ENCODE data around the gene MEF2A.
A peak's percentile ranks its signal among the peaks of the same experiment; 100 is the strongest.
"Not testable (repeated sequence)": the region's sequence is repeated elsewhere in the genome, so short reads cannot be mapped to it uniquely, and the experiment has no call there.

MEF2A gene

DNA sequence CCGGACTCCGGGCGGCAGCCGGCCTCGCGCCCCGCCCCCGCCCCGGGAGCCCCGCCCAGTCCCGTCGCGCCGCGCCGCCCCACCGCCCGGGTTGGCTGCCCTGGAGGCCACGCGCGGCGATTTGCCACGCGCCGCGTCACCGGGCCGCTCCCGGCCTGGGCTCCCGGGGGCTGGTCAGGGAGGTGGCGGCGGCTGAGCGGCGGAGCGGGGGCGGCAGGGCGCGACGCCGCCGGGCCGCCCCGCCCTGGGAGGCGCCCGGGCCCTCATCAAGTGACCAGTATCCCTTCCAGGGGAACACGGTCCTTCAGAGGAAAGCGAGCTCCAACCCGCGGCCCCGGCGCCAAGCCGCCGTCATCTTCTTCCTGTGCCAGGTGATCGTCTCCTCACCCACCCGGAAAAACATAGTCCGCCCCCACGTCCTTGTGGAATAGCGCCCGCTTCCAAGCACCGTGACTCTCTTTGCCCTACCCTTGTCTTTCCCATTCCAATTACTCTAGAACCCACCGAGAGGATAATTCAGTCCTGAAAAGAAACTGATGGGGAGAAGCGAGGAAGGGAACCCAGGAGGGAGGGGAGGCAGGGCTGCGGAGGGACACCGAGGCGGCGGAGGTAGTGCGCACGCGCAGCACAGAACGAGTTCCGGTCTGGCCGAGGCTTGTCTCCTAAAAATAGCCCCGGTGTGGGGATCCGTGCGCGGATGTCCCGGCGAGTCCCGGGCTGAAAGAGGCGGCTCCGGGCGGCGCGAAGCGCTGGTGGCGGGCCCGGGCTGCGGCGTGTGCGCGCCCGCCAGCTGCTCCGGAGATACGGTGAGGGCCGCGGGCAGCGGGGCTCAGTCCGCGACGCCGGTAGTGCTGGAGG, at the start of gene MEF2A:
MEF2A (plus strand) TSS at position 686 of the 858 bp plus-strand sequence. CDS start 67,136 bp downstream, outside the sequence.
- Histone ChIP-seq H3K9me3 (ENCODE audit: control insufficient read depth in 2 of 2, low read length in 2 of 2) (no peaks in the 10 kb centered on the region), H3K4me1 (ENCODE audit: control insufficient read depth, insufficient read depth, low read length) (peaks cover 21% of the 10 kb centered on the region), H3K36me3 (ENCODE audit: control insufficient read depth in 2 of 2, insufficient read depth in 2 of 2, low read length in 2 of 2) (no peaks in the 10 kb centered on the region), H3K27ac (ENCODE audit: low read length) (peak within 1 kb of the TSS; percentile 99), H3K27me3 (ENCODE audit: control insufficient read depth in 1 of 2, insufficient read depth in 2 of 2, low read length in 2 of 2) (no peaks in the 10 kb centered on the region), H3K4me3 (ENCODE audit: low read length in 2 of 2) (peak within 1 kb of the TSS; percentile 87 to 97), H3K9ac (ENCODE audit: low read length in 2 of 2) (peak within 1 kb of the TSS; percentile 99)

DNA sequence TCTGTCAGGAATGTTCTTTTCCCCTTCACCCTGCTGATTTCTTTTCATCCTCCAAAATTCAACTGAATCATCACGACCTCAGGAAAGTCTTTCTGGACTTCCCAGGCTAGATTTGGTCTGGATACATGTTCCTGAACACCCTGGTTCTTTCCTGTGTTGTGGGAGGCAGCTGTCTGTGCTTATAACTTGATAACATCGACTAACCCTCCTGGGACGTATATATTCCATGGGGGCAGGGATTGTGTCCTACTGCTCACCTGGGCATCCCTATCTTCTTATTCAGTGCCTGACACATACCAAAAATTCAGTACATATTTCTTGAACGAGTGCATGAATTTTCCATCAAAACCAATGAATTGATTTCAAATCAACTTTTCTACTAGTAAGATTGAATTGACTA, 47.6 kb upstream of the MEF2A start:
- no peak overlapping the region for H3K9ac ChIP-seq (ENCODE audit: low read length in 2 of 2)
- no peaks in the 10 kb centered on the region for H3K36me3 ChIP-seq (ENCODE audit: control insufficient read depth in 2 of 2, insufficient read depth in 2 of 2, low read length in 2 of 2)
- no peak overlapping the region for H3K27ac ChIP-seq (ENCODE audit: low read length)
- H3K9me3 ChIP-seq (ENCODE audit: control insufficient read depth in 2 of 2, low read length in 2 of 2): peaks cover under 1 to 2% of the 10 kb centered on the region in 2 donors
- H3K4me3 ChIP-seq (ENCODE audit: low read length in 2 of 2): no peak overlapping the region
- H3K27me3 ChIP-seq (ENCODE audit: control insufficient read depth in 1 of 2, insufficient read depth in 2 of 2, low read length in 2 of 2): no peaks in the 10 kb centered on the region
- H3K4me1 ChIP-seq (ENCODE audit: control insufficient read depth, insufficient read depth, low read length): no peaks in the 10 kb centered on the region

DNA sequence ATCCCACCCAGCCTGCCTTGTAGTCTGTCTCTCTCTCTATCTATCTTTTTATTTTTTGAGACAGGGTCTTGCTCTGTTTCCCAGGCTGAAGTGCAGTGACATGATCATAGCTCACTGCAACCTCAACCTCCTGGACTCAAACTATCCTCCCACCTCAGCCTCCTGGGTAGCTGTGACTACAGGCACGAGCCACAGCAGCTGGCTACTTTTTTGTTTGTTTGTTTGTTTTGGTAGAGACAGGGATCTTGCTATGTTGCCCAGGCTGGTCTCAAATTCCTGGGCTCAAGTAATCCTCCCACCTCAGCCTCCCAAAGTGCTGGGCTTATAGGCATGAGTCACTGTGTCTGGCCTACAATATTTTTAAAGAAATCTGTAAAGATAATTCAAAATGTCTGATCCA, 46.4 kb upstream of the MEF2A start:
- H3K4me3 ChIP-seq (ENCODE audit: low read length in 2 of 2); H3K9me3 ChIP-seq (ENCODE audit: control insufficient read depth in 2 of 2, low read length in 2 of 2); H3K9ac ChIP-seq (ENCODE audit: low read length in 2 of 2); H3K4me1 ChIP-seq (ENCODE audit: control insufficient read depth, insufficient read depth, low read length); H3K27ac ChIP-seq (ENCODE audit: low read length); H3K36me3 ChIP-seq (ENCODE audit: control insufficient read depth in 2 of 2, insufficient read depth in 2 of 2, low read length in 2 of 2); H3K27me3 ChIP-seq (ENCODE audit: control insufficient read depth in 1 of 2, insufficient read depth in 2 of 2, low read length in 2 of 2): not testable (repeated sequence)

DNA sequence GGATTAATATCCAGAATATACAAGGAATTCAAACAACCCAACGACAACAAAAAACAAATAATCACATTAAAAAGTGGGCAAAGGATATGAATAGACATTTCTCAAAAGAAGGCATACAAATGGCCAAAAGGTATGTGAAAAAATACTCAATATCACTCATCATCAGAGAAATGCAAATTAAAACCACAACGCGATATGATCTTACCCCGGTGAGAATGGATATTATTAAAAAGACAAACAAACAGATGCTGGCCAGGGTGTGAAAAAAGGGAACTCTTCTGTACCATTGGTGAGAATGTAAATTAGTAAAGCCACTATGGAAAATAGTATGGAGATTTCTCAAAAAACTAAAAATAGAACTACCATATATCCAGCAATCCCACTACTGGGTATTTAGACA, 43.5 kb upstream of the MEF2A start:
- no peaks in the 10 kb centered on the region for H3K27me3 ChIP-seq (ENCODE audit: control insufficient read depth in 1 of 2, insufficient read depth in 2 of 2, low read length in 2 of 2)
- no peaks in the 10 kb centered on the region for H3K36me3 ChIP-seq (ENCODE audit: control insufficient read depth in 2 of 2, insufficient read depth in 2 of 2, low read length in 2 of 2)
- H3K4me3 ChIP-seq (ENCODE audit: low read length in 2 of 2): no peak overlapping the region
- no peaks in the 10 kb centered on the region for H3K9me3 ChIP-seq (ENCODE audit: control insufficient read depth in 2 of 2, low read length in 2 of 2)
- no peak overlapping the region for H3K27ac ChIP-seq (ENCODE audit: low read length)
- no peaks in the 10 kb centered on the region for H3K4me1 ChIP-seq (ENCODE audit: control insufficient read depth, insufficient read depth, low read length)
- no peak overlapping the region for H3K9ac ChIP-seq (ENCODE audit: low read length in 2 of 2)

DNA sequence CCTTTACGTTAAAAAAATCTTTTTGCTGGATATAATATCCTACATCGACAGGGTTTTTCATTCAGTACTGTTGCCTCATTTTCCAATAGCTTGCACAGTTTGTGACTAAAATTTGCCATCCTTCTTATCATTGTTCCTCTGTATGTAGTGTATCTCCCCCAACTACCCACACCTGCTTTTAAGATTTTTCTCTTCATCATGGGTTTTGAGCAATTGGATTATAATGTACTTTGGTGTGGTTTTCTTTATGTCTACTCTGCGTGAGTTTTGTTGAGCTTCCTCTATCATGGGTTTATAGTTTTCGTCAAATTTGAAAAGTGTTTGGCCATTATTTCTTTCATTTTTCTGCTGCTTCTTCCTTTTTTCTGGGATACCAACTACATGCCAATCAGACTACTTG, 39.6 kb upstream of the MEF2A start:
- Histone ChIP-seq H3K9me3 (ENCODE audit: control insufficient read depth in 2 of 2, low read length in 2 of 2) (no peaks in the 10 kb centered on the region), H3K27me3 (ENCODE audit: control insufficient read depth in 1 of 2, insufficient read depth in 2 of 2, low read length in 2 of 2) (no peaks in the 10 kb centered on the region), H3K36me3 (ENCODE audit: control insufficient read depth in 2 of 2, insufficient read depth in 2 of 2, low read length in 2 of 2) (no peaks in the 10 kb centered on the region), H3K27ac (ENCODE audit: low read length) (no peak overlapping the region), H3K9ac (ENCODE audit: low read length in 2 of 2) (no peak overlapping the region), H3K4me1 (ENCODE audit: control insufficient read depth, insufficient read depth, low read length) (no peaks in the 10 kb centered on the region), H3K4me3 (ENCODE audit: low read length in 2 of 2) (no peak overlapping the region)

DNA sequence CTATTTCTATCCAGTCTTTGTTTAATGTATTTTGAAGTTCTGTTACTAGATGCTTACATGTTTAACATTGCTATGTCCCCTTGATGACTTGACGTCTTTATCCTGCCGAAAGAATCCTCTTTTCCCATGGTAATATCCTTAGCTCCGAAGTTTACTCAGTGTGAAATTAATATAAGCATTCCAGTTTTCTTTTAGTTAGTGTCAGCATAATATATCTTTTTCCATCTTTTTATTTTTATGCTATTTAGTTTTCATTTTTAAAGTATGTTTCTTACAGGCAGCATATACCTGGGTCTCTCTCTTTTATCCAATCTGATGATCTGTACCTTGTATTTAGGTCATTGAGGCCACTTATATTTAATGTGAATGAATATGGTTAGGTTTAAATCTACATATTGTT, 39.1 kb upstream of the MEF2A start:
- H3K27me3 ChIP-seq (ENCODE audit: control insufficient read depth in 1 of 2, insufficient read depth in 2 of 2, low read length in 2 of 2): no peaks in the 10 kb centered on the region
- H3K27ac ChIP-seq (ENCODE audit: low read length): no peak overlapping the region
- no peaks in the 10 kb centered on the region for H3K4me1 ChIP-seq (ENCODE audit: control insufficient read depth, insufficient read depth, low read length)
- no peaks in the 10 kb centered on the region for H3K36me3 ChIP-seq (ENCODE audit: control insufficient read depth in 2 of 2, insufficient read depth in 2 of 2, low read length in 2 of 2)
- no peaks in the 10 kb centered on the region for H3K9me3 ChIP-seq (ENCODE audit: control insufficient read depth in 2 of 2, low read length in 2 of 2)
- H3K9ac ChIP-seq (ENCODE audit: low read length in 2 of 2): no peak overlapping the region
- no peak overlapping the region for H3K4me3 ChIP-seq (ENCODE audit: low read length in 2 of 2)

DNA sequence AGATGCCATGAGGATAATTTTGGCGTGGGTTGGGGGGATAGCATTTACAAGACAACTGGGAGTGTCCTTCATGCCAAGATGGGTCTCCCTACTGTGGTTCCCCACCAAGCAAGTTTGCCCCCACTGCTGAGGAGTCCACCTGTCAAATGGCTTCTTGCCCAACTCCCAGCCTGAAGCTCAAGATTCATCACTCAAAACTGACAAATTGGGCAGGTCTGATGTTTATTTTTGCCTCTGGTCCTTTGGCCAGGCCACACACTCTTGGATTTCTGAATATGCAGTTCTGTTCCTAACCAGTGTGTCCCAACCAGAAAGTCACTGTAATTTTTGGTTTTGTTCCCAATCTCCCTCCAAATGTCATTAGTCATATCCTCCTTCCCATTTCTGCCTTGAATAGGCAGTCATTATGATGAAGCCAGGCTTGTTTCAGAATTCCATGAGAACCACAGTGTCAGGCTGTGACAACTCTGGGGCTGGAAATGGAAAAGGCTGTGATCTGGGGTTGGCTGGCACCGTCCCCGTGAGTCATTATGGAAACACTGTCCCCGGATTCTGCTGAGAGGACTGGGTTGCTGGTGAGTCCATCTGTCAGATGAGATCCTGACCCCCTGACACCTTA, 29.3 kb upstream of the MEF2A start:
- H3K4me1 ChIP-seq (ENCODE audit: control insufficient read depth, insufficient read depth, low read length): no peaks in the 10 kb centered on the region
- H3K9ac ChIP-seq (ENCODE audit: low read length in 2 of 2): no peak overlapping the region
- H3K27me3 ChIP-seq (ENCODE audit: control insufficient read depth in 1 of 2, insufficient read depth in 2 of 2, low read length in 2 of 2): no peaks in the 10 kb centered on the region
- no peaks in the 10 kb centered on the region for H3K36me3 ChIP-seq (ENCODE audit: control insufficient read depth in 2 of 2, insufficient read depth in 2 of 2, low read length in 2 of 2)
- H3K27ac ChIP-seq (ENCODE audit: low read length): no peak overlapping the region
- no peak overlapping the region for H3K4me3 ChIP-seq (ENCODE audit: low read length in 2 of 2)
- no peaks in the 10 kb centered on the region for H3K9me3 ChIP-seq (ENCODE audit: control insufficient read depth in 2 of 2, low read length in 2 of 2)

DNA sequence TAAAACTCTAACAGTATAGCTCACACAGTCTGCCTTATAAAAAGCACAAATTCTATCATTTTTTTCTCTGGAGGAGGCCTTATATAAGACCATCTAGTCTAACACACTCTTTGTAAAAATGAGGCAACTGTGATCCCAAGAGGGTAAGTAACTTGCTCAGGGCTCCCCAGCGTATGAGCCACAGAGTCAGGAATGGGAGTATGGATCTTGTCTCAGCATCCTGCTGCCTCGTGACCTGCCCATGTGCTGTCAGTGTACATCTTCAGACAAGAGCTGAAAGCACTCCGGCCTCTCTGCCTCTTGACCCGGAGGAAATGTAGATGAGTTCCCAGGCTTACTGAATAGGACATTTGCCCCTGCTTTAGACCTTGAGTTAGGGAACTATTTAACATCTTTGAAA, 28.4 kb upstream of the MEF2A start:
- Histone ChIP-seq H3K9me3 (ENCODE audit: control insufficient read depth in 2 of 2, low read length in 2 of 2) (no peaks in the 10 kb centered on the region), H3K27me3 (ENCODE audit: control insufficient read depth in 1 of 2, insufficient read depth in 2 of 2, low read length in 2 of 2) (no peaks in the 10 kb centered on the region), H3K36me3 (ENCODE audit: control insufficient read depth in 2 of 2, insufficient read depth in 2 of 2, low read length in 2 of 2) (no peaks in the 10 kb centered on the region), H3K27ac (ENCODE audit: low read length) (no peak overlapping the region), H3K9ac (ENCODE audit: low read length in 2 of 2) (no peak overlapping the region), H3K4me1 (ENCODE audit: control insufficient read depth, insufficient read depth, low read length) (no peaks in the 10 kb centered on the region), H3K4me3 (ENCODE audit: low read length in 2 of 2) (no peak overlapping the region)

DNA sequence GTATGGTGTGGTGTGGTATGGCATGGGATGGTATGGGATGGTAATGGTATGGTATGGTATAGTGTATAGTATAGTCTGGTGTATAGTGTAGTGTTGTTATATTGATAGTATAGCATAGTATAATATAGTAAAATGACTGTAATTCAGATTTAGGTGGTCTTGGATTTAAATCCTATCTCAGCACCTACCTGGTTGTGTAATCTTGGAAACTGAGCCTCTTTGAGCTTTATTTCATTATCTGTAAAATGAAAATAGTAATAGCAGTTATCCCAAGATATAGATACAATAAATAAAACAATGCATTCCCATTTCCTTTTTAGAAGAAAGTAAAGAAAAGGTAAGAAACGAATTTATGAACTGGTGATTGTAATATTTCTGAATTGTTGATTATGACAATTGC, 27.5 kb upstream of the MEF2A start:
- H3K27ac ChIP-seq (ENCODE audit: low read length): no peak overlapping the region
- no peaks in the 10 kb centered on the region for H3K27me3 ChIP-seq (ENCODE audit: control insufficient read depth in 1 of 2, insufficient read depth in 2 of 2, low read length in 2 of 2)
- no peak overlapping the region for H3K9ac ChIP-seq (ENCODE audit: low read length in 2 of 2)
- H3K9me3 ChIP-seq (ENCODE audit: control insufficient read depth in 2 of 2, low read length in 2 of 2): no peaks in the 10 kb centered on the region
- no peaks in the 10 kb centered on the region for H3K36me3 ChIP-seq (ENCODE audit: control insufficient read depth in 2 of 2, insufficient read depth in 2 of 2, low read length in 2 of 2)
- H3K4me1 ChIP-seq (ENCODE audit: control insufficient read depth, insufficient read depth, low read length): no peaks in the 10 kb centered on the region
- no peak overlapping the region for H3K4me3 ChIP-seq (ENCODE audit: low read length in 2 of 2)

DNA sequence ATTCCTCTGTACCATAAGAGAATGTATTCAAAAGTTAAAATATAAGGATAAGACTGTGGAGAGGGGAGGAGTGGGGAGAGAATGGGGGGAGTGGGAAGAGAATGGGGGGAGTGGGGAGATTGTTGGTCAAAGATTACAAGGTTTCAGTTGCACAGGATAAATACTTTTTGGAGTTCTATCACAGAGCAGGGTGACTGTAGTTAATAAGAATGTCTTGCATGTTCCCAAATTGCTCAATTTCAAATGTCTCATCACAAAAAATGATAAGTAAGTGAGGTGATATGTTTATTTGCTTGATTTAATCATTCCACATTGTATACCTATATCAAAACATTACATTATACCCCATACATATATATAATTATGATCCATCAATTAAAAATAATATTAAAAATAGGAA, 23.0 kb upstream of the MEF2A start:
- Histone ChIP-seq H3K36me3 (ENCODE audit: control insufficient read depth in 2 of 2, insufficient read depth in 2 of 2, low read length in 2 of 2) (no peaks in the 10 kb centered on the region), H3K27me3 (ENCODE audit: control insufficient read depth in 1 of 2, insufficient read depth in 2 of 2, low read length in 2 of 2) (no peaks in the 10 kb centered on the region), H3K9ac (ENCODE audit: low read length in 2 of 2) (no peak overlapping the region), H3K27ac (ENCODE audit: low read length) (no peak overlapping the region), H3K4me3 (ENCODE audit: low read length in 2 of 2) (no peak overlapping the region), H3K4me1 (ENCODE audit: control insufficient read depth, insufficient read depth, low read length) (no peaks in the 10 kb centered on the region), H3K9me3 (ENCODE audit: control insufficient read depth in 2 of 2, low read length in 2 of 2) (no peaks in the 10 kb centered on the region)

DNA sequence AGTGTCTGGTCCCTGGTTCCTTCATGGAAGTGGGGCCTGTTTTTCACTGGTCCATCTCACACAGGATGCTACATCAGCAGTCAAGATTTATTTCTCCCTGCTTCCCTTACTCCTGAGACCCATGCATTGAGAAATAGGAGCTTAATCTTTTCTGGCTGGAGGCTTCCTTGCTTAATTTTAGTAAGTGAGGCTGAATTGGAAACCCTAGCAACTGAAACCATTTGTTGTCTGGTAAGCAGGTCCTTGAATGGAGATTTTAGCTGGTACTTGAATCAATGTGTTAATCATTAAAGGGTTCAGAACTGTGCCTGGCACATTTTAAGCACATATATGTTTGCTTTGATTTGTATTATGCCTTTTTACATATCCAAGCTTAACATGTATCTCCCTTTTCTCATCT, 20.2 kb upstream of the MEF2A start:
- Histone ChIP-seq H3K9me3 (ENCODE audit: control insufficient read depth in 2 of 2, low read length in 2 of 2) (no peaks in the 10 kb centered on the region), H3K27ac (ENCODE audit: low read length) (no peak overlapping the region), H3K4me3 (ENCODE audit: low read length in 2 of 2) (no peak overlapping the region), H3K9ac (ENCODE audit: low read length in 2 of 2) (no peak overlapping the region), H3K27me3 (ENCODE audit: control insufficient read depth in 1 of 2, insufficient read depth in 2 of 2, low read length in 2 of 2) (no peaks in the 10 kb centered on the region), H3K36me3 (ENCODE audit: control insufficient read depth in 2 of 2, insufficient read depth in 2 of 2, low read length in 2 of 2) (no peaks in the 10 kb centered on the region), H3K4me1 (ENCODE audit: control insufficient read depth, insufficient read depth, low read length) (no peaks in the 10 kb centered on the region)

Data from stomach smooth muscle (tissue), 2 donors.